ENCODE measurements around the gene CWC27.
"Not testable (repeated sequence)": the region's sequence is repeated elsewhere in the genome, so short reads cannot be mapped to it uniquely, and the experiment has no call there.

Gene CWC27

DNA sequence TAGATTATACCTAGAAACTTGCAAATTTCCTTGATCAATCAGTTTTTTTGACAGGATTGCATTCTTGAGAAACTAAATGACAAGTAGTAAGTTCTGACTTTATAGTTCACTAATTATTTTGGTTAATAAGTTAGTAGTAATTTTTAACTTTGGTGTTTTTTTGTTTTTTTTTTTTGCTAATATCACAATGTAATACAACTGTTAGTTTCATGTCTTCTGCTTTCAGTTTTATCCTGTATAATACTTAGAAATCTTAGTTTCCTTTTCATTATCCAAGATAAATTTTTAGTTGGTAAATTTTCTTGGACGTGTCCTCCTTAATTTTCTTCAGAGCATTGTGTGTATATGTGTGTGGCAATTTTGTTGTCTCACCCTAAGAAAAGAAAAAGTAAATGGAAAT lies 57.8 kb downstream of the CWC27 start:
- no peaks in the 10 kb centered on the region for H3K36me3 ChIP-seq (ENCODE audit: insufficient read depth, low read length)
- no peaks in the 10 kb centered on the region for H3K27me3 ChIP-seq (ENCODE audit: control insufficient read depth in 1 of 2, insufficient read depth in 2 of 2, low read length in 2 of 2)
- no peak overlapping the region for H3K4me3 ChIP-seq (ENCODE audit: low read depth in 1 of 2, low read length in 2 of 2)
- H3K4me1 ChIP-seq (ENCODE audit: insufficient read depth, low read length): no peaks in the 10 kb centered on the region
- H3K9me3 ChIP-seq (ENCODE audit: low read length): no peaks in the 10 kb centered on the region
- H3K27ac ChIP-seq (ENCODE audit: low read depth, low read length): no peak overlapping the region
- H3K9ac ChIP-seq (ENCODE audit: low read length): no peak overlapping the region

DNA sequence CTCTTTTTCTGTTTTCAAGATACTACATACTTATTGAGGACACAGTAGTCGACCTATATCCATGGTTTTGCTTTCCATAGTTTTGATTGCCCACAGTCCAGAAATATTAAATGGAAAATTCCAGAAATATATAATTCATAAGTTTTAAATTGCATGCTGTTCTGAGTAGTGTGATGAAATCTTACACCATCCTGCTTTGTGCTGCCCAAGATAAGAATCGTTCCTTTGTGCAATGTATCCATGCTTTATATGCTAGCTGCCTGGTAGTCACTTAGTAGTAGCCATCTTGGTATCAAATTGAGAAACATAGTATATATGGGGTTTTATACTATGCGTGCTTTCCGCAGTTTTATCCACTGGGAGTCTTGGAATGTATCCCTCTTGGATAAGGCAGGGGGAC lies 59.0 kb downstream of the CWC27 start:
- H3K36me3 ChIP-seq (ENCODE audit: insufficient read depth, low read length): no peaks in the 10 kb centered on the region
- H3K4me3 ChIP-seq (ENCODE audit: low read depth in 1 of 2, low read length in 2 of 2): no peak overlapping the region
- H3K9ac ChIP-seq (ENCODE audit: low read length): no peak overlapping the region
- H3K9me3 ChIP-seq (ENCODE audit: low read length): no peaks in the 10 kb centered on the region
- H3K4me1 ChIP-seq (ENCODE audit: insufficient read depth, low read length): no peaks in the 10 kb centered on the region
- H3K27ac ChIP-seq (ENCODE audit: low read depth, low read length): no peak overlapping the region
- H3K27me3 ChIP-seq (ENCODE audit: control insufficient read depth in 1 of 2, insufficient read depth in 2 of 2, low read length in 2 of 2): no peaks in the 10 kb centered on the region

DNA sequence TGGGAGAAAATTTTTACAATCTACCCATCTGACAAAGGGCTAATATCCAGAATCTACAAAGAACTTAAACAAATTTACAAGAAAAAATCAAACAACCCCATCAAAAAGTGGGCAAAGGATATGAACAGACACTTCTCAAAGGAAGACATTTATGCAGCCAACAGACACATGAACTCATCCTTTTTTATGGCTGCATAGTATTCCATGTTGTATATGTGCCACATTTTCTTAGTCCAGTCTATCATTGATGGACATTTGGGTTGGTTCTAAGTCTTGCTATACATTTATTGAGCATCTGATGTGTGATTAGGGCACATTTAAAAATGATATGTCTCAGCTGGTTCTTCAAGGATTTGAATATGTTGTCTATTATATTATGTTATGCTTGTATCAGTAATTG lies 61.9 kb downstream of the CWC27 start:
- H3K36me3 ChIP-seq (ENCODE audit: insufficient read depth, low read length); H3K4me3 ChIP-seq (ENCODE audit: low read depth in 1 of 2, low read length in 2 of 2); H3K27ac ChIP-seq (ENCODE audit: low read depth, low read length); H3K4me1 ChIP-seq (ENCODE audit: insufficient read depth, low read length); H3K9ac ChIP-seq (ENCODE audit: low read length); H3K9me3 ChIP-seq (ENCODE audit: low read length); H3K27me3 ChIP-seq (ENCODE audit: control insufficient read depth in 1 of 2, insufficient read depth in 2 of 2, low read length in 2 of 2): not testable (repeated sequence)

DNA sequence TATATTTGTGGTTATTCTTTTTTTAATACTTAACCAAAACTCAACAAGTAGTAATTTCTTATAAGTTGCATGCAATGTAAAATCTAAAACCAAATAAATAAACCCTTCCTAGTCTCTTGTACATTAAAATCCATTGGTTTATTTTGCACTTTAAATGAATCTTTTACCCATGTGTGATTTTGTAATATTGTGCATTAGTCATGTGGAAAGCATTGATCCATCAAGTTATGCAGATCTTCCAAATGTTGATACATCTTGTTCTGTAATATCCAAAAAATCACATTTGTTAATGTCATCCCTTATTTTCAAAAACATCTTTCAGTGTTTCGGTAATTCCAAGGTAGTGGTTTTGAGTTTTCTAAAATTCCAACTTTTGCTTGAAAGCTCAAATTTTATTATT lies 63.3 kb downstream of the CWC27 start:
- H3K4me3 ChIP-seq (ENCODE audit: low read depth in 1 of 2, low read length in 2 of 2): no peak overlapping the region

DNA sequence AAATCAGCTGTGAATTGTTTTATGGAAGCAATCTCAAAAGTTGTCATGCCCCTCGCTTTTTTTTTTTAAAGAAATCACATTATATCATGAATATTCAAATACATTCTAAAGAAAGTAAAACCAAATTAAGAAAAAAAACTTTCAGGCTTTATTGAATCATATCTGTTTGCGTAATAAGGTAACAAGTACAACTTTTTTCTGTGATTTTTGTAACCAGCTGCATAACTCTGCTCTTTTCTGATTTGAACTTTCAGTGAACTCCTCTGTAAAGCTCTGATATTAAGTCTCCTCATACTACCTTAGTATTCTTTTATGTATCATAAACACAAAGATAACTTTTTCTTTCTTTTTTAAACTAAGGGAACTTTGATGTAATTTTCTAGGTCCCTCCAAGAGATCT lies 65.3 kb downstream of the CWC27 start:
- Histone ChIP-seq H3K36me3 (ENCODE audit: insufficient read depth, low read length) (no peaks in the 10 kb centered on the region), H3K4me3 (ENCODE audit: low read depth in 1 of 2, low read length in 2 of 2) (no peak overlapping the region), H3K27me3 (ENCODE audit: control insufficient read depth in 1 of 2, insufficient read depth in 2 of 2, low read length in 2 of 2) (no peaks in the 10 kb centered on the region), H3K4me1 (ENCODE audit: insufficient read depth, low read length) (peaks cover 13% of the 10 kb centered on the region), H3K27ac (ENCODE audit: low read depth, low read length) (no peak overlapping the region), H3K9me3 (ENCODE audit: low read length) (no peaks in the 10 kb centered on the region), H3K9ac (ENCODE audit: low read length) (no peak overlapping the region)

More for the DNA sequence above, 63.3 kb downstream of the CWC27 start:
- no peaks in the 10 kb centered on the region for H3K27me3 ChIP-seq (ENCODE audit: control insufficient read depth in 1 of 2, insufficient read depth in 2 of 2, low read length in 2 of 2)
- no peaks in the 10 kb centered on the region for H3K36me3 ChIP-seq (ENCODE audit: insufficient read depth, low read length)
- H3K9me3 ChIP-seq (ENCODE audit: low read length): no peaks in the 10 kb centered on the region
- no peak overlapping the region for H3K27ac ChIP-seq (ENCODE audit: low read depth, low read length)
- H3K9ac ChIP-seq (ENCODE audit: low read length): no peak overlapping the region
- peaks cover 13% of the 10 kb centered on the region for H3K4me1 ChIP-seq (ENCODE audit: insufficient read depth, low read length)

DNA sequence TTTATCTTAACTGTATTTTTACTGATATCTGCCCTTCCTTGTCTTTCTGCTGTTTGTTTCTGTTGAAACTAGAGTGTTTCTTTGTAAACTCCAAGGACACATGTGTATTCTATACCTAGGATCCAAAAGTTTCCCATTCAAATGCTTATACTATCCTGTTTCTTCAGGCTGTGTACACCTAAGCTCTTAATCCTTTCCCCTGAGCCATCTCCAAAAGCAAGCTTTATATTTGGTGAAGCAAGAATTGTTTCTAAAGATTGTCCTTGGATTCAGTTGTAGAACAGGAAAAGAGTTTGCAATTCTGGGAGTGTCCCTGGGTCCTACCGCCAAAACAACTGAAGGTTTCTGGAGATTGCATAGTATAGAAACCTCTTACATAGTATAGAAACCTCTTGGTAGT lies 65.9 kb downstream of the CWC27 start:
- no peaks in the 10 kb centered on the region for H3K36me3 ChIP-seq (ENCODE audit: insufficient read depth, low read length)
- no peak overlapping the region for H3K4me3 ChIP-seq (ENCODE audit: low read depth in 1 of 2, low read length in 2 of 2)
- H3K27me3 ChIP-seq (ENCODE audit: control insufficient read depth in 1 of 2, insufficient read depth in 2 of 2, low read length in 2 of 2): no peaks in the 10 kb centered on the region
- peaks cover 13% of the 10 kb centered on the region for H3K4me1 ChIP-seq (ENCODE audit: insufficient read depth, low read length)
- no peak overlapping the region for H3K27ac ChIP-seq (ENCODE audit: low read depth, low read length)
- H3K9ac ChIP-seq (ENCODE audit: low read length): no peak overlapping the region
- H3K9me3 ChIP-seq (ENCODE audit: low read length): no peaks in the 10 kb centered on the region

DNA sequence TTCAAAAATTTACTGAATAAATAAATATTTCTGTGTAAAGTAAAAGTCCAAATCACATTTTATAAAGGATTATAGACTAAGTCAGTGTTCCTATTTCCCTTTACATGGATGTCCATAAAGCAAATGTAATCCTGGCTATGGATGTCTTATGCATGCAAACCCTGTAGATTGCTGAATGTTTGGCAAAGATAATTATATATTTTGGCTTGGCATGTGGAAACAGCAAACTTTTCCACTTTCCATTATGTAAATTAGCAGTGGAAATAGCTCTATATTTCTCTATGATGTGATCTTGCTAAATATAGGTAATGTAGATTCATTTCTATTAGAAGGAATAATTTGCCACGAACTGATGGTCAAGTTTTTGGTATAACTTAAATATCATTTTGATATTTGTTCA lies 66.5 kb downstream of the CWC27 start:
- no peak overlapping the region for H3K4me3 ChIP-seq (ENCODE audit: low read depth in 1 of 2, low read length in 2 of 2)
- H3K27ac ChIP-seq (ENCODE audit: low read depth, low read length): no peak overlapping the region
- no peaks in the 10 kb centered on the region for H3K27me3 ChIP-seq (ENCODE audit: control insufficient read depth in 1 of 2, insufficient read depth in 2 of 2, low read length in 2 of 2)
- no peaks in the 10 kb centered on the region for H3K36me3 ChIP-seq (ENCODE audit: insufficient read depth, low read length)
- H3K4me1 ChIP-seq (ENCODE audit: insufficient read depth, low read length): peaks cover 13% of the 10 kb centered on the region
- no peak overlapping the region for H3K9ac ChIP-seq (ENCODE audit: low read length)
- H3K9me3 ChIP-seq (ENCODE audit: low read length): no peaks in the 10 kb centered on the region

DNA sequence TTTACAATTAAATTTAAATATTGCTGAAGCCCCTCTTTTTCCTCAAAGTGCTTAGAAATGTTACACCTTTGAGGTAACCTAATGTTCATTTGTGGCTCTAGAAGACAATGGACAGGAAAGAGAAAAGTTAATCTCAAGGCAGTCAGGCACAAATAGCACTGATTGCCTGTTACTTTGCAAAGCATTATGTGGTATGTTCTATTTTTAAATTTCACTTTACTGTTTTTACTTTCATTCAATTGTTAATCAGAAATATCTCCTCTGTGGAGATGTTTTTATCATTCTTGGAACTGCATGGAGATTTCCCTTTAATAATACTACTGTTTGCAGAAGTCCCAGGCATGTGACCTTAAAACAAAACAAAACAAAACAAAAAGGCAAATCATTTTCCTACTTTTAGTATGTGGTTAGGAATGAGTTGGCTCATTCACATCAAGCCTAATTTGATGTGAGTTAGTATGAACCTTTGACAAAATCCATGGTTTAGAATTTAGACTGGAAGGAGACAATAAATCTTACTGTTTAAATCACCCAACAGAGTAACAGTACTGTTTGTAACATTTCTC lies 67.5 kb downstream of the CWC27 start:
- H3K4me1 ChIP-seq (ENCODE audit: insufficient read depth, low read length): peaks cover 13% of the 10 kb centered on the region
- H3K27me3 ChIP-seq (ENCODE audit: control insufficient read depth in 1 of 2, insufficient read depth in 2 of 2, low read length in 2 of 2): no peaks in the 10 kb centered on the region
- H3K36me3 ChIP-seq (ENCODE audit: insufficient read depth, low read length): peaks cover 5% of the 10 kb centered on the region
- no peaks in the 10 kb centered on the region for H3K9me3 ChIP-seq (ENCODE audit: low read length)
- no peak overlapping the region for H3K9ac ChIP-seq (ENCODE audit: low read length)
- no peak overlapping the region for H3K27ac ChIP-seq (ENCODE audit: low read depth, low read length)
- no peak overlapping the region for H3K4me3 ChIP-seq (ENCODE audit: low read depth in 1 of 2, low read length in 2 of 2)

DNA sequence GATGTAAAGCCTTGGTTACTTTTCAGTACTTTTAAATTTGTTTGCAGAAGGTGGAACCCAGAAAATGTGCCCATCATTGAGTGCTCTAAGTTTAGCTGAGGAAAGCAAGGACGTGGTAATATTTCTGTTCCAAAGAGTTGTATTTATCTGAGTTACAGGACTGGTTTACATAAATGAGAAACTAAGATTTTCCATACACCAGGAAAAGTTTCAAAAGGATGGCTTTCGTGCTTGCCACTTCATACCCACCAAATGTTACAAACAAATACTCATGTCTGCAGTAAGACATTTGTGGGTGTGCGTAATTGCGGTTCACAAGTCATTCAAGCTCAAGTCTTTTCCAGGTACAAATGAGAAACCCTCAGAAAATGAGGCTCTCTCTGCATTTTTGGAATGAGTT lies 68.1 kb downstream of the CWC27 start:
- H3K27ac ChIP-seq (ENCODE audit: low read depth, low read length): no peak overlapping the region
- H3K9me3 ChIP-seq (ENCODE audit: low read length): no peaks in the 10 kb centered on the region
- no peak overlapping the region for H3K9ac ChIP-seq (ENCODE audit: low read length)
- H3K4me1 ChIP-seq (ENCODE audit: insufficient read depth, low read length): peaks cover 13% of the 10 kb centered on the region
- no peaks in the 10 kb centered on the region for H3K27me3 ChIP-seq (ENCODE audit: control insufficient read depth in 1 of 2, insufficient read depth in 2 of 2, low read length in 2 of 2)
- H3K4me3 ChIP-seq (ENCODE audit: low read depth in 1 of 2, low read length in 2 of 2): no peak overlapping the region
- H3K36me3 ChIP-seq (ENCODE audit: insufficient read depth, low read length): peaks cover 6% of the 10 kb centered on the region

DNA sequence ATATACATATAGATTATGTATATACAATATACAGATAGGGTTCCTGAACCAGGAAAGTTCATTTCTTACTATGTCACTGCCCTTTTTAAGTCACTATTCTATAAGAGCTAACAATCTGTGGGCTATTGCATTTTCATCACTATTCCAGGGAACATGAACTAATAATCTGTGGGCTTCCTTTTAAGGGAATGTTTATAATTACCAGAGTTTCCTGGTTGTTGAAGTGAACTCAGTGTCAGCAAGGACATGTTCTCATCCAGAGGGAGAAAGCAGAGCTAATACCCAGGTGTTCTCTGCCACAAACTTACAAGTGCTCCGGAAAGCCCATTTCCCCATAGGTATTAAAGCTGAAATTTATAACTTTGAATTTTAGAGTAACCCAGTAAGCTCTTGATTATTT lies 69.6 kb downstream of the CWC27 start:
- H3K4me3 ChIP-seq (ENCODE audit: low read depth in 1 of 2, low read length in 2 of 2): no peak overlapping the region
- H3K27me3 ChIP-seq (ENCODE audit: control insufficient read depth in 1 of 2, insufficient read depth in 2 of 2, low read length in 2 of 2): no peaks in the 10 kb centered on the region
- peaks cover 13% of the 10 kb centered on the region for H3K4me1 ChIP-seq (ENCODE audit: insufficient read depth, low read length)
- peaks cover 6% of the 10 kb centered on the region for H3K36me3 ChIP-seq (ENCODE audit: insufficient read depth, low read length)
- H3K27ac ChIP-seq (ENCODE audit: low read depth, low read length): no peak overlapping the region
- no peak overlapping the region for H3K9ac ChIP-seq (ENCODE audit: low read length)
- no peaks in the 10 kb centered on the region for H3K9me3 ChIP-seq (ENCODE audit: low read length)

DNA sequence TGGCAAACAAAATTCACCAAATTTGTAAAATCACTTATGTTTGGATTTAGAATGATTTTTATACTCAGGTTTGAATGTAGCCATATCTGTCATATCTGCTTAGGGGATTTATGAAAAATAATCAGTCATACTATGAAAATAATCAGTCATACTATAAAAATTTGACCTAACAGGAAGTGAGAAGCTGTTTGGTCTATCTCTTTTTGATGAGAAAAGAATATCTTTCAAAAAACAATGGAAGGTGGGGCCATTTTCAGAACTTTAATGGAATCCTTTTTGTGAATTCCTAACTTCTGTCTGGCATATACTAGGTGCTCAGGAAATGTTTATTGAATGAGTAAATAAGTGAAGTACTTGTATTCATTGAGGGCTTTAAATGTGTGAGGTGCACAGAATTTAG lies 70.1 kb downstream of the CWC27 start:
- Histone ChIP-seq H3K27me3 (ENCODE audit: control insufficient read depth in 1 of 2, insufficient read depth in 2 of 2, low read length in 2 of 2) (no peaks in the 10 kb centered on the region), H3K4me1 (ENCODE audit: insufficient read depth, low read length) (peaks cover 13% of the 10 kb centered on the region), H3K27ac (ENCODE audit: low read depth, low read length) (no peak overlapping the region), H3K36me3 (ENCODE audit: insufficient read depth, low read length) (peaks cover 6% of the 10 kb centered on the region), H3K9ac (ENCODE audit: low read length) (no peak overlapping the region), H3K4me3 (ENCODE audit: low read depth in 1 of 2, low read length in 2 of 2) (no peak overlapping the region), H3K9me3 (ENCODE audit: low read length) (no peaks in the 10 kb centered on the region)

DNA sequence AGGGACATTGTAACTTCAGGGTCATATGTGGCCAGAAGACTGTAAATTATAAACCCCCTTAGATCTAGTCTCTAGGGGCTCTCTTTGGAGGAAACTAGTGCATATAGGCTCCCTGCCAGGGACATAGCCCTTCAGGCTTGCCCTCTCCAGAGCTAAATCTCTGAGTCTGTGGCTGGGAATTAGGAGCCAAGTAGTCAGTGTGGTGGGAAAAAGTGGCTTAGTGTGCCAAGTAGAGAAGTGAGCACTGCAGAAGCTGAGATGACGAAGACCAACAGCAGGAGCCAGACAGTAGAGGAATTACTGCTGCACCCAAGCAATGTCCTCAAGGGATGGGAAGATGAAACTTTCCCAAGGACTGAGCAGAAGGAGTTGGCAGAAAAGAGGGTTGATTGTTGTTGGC lies 71.2 kb downstream of the CWC27 start:
- H3K9ac ChIP-seq (ENCODE audit: low read length): no peak overlapping the region
- H3K27me3 ChIP-seq (ENCODE audit: control insufficient read depth in 1 of 2, insufficient read depth in 2 of 2, low read length in 2 of 2): no peaks in the 10 kb centered on the region
- peaks cover 13% of the 10 kb centered on the region for H3K4me1 ChIP-seq (ENCODE audit: insufficient read depth, low read length)
- no peak overlapping the region for H3K4me3 ChIP-seq (ENCODE audit: low read depth in 1 of 2, low read length in 2 of 2)
- peaks cover 11% of the 10 kb centered on the region for H3K36me3 ChIP-seq (ENCODE audit: insufficient read depth, low read length)
- H3K27ac ChIP-seq (ENCODE audit: low read depth, low read length): no peak overlapping the region
- no peaks in the 10 kb centered on the region for H3K9me3 ChIP-seq (ENCODE audit: low read length)

All from muscle layer of colon (tissue), 2 donors.